ENCODE data around the gene NBEAL2.

GRCh38 chr3:46986055-46986730, 6.7 kb downstream of the NBEAL2 start:
- no peak for TF ChIP-seq CTCF (IDR thresholded peaks at IDR 0.05)
- no peak for TF ChIP-seq POLR2A (IDR thresholded peaks at IDR 0.05)
- no peak for TF ChIP-seq POLR2AphosphoS5 (IDR thresholded peaks at IDR 0.05)
